Measurements from ENCODE around the gene MYT1. TPM values are rescaled to one million over a fixed set of nuclear protein-coding genes. Genes with fewer than 3 reads are reported as not detected.

Gene MYT1
- total and polyA plus RNA-seq, 2 of the 13 experiments (the other 11 are each of a cell fraction or from before 2014, with no cell fraction given), result 0.58 to 2.5 TPM

DNA sequence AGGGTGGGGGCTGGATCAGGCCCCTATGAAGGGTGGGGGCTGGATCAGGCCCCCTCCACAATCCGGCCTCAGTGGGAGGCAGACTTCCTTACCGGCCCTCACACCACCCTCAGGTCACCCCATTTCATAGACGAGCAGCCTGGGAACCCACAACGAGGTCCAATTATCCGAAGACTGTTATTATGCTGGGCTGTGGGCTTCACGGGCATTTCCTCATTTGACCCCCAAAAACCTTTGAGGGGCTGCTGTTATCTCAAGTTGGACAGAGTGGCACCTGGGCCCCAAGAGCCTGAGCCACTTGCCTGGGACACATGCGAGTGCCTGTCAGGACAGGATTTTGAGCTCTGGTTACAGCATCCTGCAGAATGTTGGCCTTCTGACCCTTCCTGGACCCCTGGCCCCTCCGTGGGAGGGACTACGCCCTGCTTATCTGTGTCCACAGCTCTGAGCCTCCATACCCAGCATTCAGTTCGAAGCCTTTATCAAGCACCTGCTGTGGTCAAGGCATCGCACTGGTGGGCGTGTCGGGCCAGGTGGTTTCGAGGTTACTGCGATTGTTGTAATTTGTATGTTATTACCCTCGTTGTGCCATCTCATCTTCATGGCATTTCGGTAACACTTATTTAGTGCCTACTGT lies 56.8 kb downstream of the MYT1 start (continued):
- TF ChIP-seq, protein P1, sequence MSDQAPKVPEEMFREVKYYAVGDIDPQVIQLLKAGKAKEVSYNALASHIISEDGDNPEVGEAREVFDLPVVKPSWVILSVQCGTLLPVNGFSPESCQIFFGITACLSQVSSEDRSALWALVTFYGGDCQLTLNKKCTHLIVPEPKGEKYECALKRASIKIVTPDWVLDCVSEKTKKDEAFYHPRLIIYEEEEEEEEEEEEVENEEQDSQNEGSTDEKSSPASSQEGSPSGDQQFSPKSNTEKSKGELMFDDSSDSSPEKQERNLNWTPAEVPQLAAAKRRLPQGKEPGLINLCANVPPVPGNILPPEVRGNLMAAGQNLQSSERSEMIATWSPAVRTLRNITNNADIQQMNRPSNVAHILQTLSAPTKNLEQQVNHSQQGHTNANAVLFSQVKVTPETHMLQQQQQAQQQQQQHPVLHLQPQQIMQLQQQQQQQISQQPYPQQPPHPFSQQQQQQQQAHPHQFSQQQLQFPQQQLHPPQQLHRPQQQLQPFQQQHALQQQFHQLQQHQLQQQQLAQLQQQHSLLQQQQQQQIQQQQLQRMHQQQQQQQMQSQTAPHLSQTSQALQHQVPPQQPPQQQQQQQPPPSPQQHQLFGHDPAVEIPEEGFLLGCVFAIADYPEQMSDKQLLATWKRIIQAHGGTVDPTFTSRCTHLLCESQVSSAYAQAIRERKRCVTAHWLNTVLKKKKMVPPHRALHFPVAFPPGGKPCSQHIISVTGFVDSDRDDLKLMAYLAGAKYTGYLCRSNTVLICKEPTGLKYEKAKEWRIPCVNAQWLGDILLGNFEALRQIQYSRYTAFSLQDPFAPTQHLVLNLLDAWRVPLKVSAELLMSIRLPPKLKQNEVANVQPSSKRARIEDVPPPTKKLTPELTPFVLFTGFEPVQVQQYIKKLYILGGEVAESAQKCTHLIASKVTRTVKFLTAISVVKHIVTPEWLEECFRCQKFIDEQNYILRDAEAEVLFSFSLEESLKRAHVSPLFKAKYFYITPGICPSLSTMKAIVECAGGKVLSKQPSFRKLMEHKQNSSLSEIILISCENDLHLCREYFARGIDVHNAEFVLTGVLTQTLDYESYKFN (CRISPR knock-in tag; conservative IDR thresholded peaks at IDR 0.05), result peak; percentile 84
- TF ChIP-seq REL (CRISPR knock-in tag; conservative IDR thresholded peaks at IDR 0.05), result no peak
- no peak for TF ChIP-seq ZNF841 (CRISPR knock-in tag; IDR thresholded peaks at IDR 0.05; ENCODE audit: borderline replicate concordance)
- TF ChIP-seq, protein P2, sequence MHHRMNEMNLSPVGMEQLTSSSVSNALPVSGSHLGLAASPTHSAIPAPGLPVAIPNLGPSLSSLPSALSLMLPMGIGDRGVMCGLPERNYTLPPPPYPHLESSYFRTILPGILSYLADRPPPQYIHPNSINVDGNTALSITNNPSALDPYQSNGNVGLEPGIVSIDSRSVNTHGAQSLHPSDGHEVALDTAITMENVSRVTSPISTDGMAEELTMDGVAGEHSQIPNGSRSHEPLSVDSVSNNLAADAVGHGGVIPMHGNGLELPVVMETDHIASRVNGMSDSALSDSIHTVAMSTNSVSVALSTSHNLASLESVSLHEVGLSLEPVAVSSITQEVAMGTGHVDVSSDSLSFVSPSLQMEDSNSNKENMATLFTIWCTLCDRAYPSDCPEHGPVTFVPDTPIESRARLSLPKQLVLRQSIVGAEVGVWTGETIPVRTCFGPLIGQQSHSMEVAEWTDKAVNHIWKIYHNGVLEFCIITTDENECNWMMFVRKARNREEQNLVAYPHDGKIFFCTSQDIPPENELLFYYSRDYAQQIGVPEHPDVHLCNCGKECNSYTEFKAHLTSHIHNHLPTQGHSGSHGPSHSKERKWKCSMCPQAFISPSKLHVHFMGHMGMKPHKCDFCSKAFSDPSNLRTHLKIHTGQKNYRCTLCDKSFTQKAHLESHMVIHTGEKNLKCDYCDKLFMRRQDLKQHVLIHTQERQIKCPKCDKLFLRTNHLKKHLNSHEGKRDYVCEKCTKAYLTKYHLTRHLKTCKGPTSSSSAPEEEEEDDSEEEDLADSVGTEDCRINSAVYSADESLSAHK (CRISPR knock-in tag; IDR thresholded peaks at IDR 0.05; ENCODE audit: borderline replicate concordance), result no peak
- TF ChIP-seq, protein P3, sequence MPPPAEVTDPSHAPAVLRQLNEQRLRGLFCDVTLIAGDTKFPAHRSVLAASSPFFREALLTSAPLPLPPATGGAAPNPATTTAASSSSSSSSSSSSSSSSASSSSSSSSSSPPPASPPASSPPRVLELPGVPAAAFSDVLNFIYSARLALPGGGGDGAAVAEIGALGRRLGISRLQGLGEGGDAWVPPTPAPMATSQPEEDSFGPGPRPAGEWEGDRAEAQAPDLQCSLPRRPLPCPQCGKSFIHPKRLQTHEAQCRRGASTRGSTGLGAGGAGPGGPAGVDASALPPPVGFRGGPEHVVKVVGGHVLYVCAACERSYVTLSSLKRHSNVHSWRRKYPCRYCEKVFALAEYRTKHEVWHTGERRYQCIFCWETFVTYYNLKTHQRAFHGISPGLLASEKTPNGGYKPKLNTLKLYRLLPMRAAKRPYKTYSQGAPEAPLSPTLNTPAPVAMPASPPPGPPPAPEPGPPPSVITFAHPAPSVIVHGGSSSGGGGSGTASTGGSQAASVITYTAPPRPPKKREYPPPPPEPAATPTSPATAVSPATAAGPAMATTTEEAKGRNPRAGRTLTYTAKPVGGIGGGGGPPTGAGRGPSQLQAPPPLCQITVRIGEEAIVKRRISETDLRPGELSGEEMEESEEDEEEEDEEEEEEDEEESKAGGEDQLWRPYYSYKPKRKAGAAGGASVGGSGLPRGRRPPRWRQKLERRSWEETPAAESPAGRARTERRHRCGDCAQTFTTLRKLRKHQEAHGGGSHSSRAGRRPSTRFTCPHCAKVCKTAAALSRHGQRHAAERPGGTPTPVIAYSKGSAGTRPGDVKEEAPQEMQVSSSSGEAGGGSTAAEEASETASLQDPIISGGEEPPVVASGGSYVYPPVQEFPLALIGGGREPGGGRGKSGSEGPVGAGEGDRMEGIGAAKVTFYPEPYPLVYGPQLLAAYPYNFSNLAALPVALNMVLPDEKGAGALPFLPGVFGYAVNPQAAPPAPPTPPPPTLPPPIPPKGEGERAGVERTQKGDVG (CRISPR knock-in tag; IDR thresholded peaks at IDR 0.05; ENCODE audit: borderline replicate concordance), result no peak
- no peak for TF ChIP-seq ZNF792 (CRISPR knock-in tag; IDR thresholded peaks at IDR 0.05)
- no peak for TF ChIP-seq ZNF383 (CRISPR knock-in tag; IDR thresholded peaks at IDR 0.05; ENCODE audit: borderline replicate concordance)
- no peak for TF ChIP-seq ZNF816 (CRISPR knock-in tag; IDR thresholded peaks at IDR 0.05; ENCODE audit: borderline replicate concordance)
- no peak for TF ChIP-seq ZBTB8A (CRISPR knock-in tag; IDR thresholded peaks at IDR 0.05; ENCODE audit: borderline replicate concordance, low read depth)
- no peak for TF ChIP-seq ZKSCAN5 (CRISPR knock-in tag; IDR thresholded peaks at IDR 0.05)
- no peak for TF ChIP-seq RFX3 (CRISPR knock-in tag; IDR thresholded peaks at IDR 0.05)
- no peak for TF ChIP-seq U2AF1 (optimal IDR thresholded peaks at IDR 0.05; ENCODE audit: low read depth, low read length)
- TF ChIP-seq ZNF615 (CRISPR knock-in tag; IDR thresholded peaks at IDR 0.05; ENCODE audit: borderline replicate concordance), result no peak
- TF ChIP-seq RXRA (CRISPR knock-in tag; IDR thresholded peaks at IDR 0.05), result peak; percentile 89
- no peak for TF ChIP-seq ZNF839 (CRISPR knock-in tag; IDR thresholded peaks at IDR 0.05; ENCODE audit: borderline replicate concordance)
- no peak for TF ChIP-seq ZNF253 (CRISPR knock-in tag; IDR thresholded peaks at IDR 0.05; ENCODE audit: borderline replicate concordance)
- TF ChIP-seq ZNF263 (CRISPR knock-in tag; IDR thresholded peaks at IDR 0.05), result no peak
- TF ChIP-seq ZBTB1 (CRISPR knock-in tag; IDR thresholded peaks at IDR 0.05; ENCODE audit: borderline replicate concordance), result no peak
- no peak for TF ChIP-seq HOXA5 (CRISPR knock-in tag; IDR thresholded peaks at IDR 0.05)
- no peak for TF ChIP-seq NFE2L1 (CRISPR knock-in tag; IDR thresholded peaks at IDR 0.05; ENCODE audit: borderline replicate concordance)
- no peak for TF ChIP-seq TBL1XR1 (IDR thresholded peaks at IDR 0.05; ENCODE audit: borderline replicate concordance, low read length, partially characterized antibody)

All from HepG2 (cell line).